HCT116 (cell line): Measurements from ENCODE around the gene RAB39B.
"Not testable (repeated sequence)": the region's sequence is repeated elsewhere in the genome, so short reads cannot be mapped to it uniquely, and the experiment has no call there.

Experiments used
- CTCF ChIP-seq, 3 experiments: fragments of 200-600 bp in 1 of 3; sonication (generic) in 1 of 3; IDR thresholded peaks in 2 of 3; conservative IDR thresholded peaks in 1 of 3; 2 replicates each; pipeline ENCODE4 v1.5.1; 2012 to 2017; ENCODE audit warnings: low read depth in 2 of 3, low read length in 2 of 3, antibody characterized with exemption in 1 of 3, borderline replicate concordance in 1 of 3, control low read depth in 1 of 3, mild to moderate bottlenecking in 1 of 3, mixed read lengths in 1 of 3, mixed run types in 1 of 3, moderate library complexity in 1 of 3; ENCODE audit not compliant: insufficient read depth in 1 of 3
- EZH2 ChIP-seq: fragments of 200-600 bp; sonication (generic); IDR thresholded peaks from 2 replicates; pipeline ENCODE4 v1.6.1; 2017; ENCODE audit warnings: antibody characterized with exemption, mixed run types
- POLR2A ChIP-seq: IDR thresholded peaks from 2 replicates; pipeline ENCODE4 v1.7.0; 2011; ENCODE audit warnings: borderline replicate concordance; ENCODE audit not compliant: insufficient read depth, insufficient read length; ENCODE audit errors: extremely low read depth
- SIN3A ChIP-seq: IDR thresholded peaks from 2 replicates; pipeline ENCODE4 v1.6.1; 2012; ENCODE audit warnings: low read depth
- TCF7L2 ChIP-seq: IDR thresholded peaks from 2 replicates; pipeline ENCODE4 v1.7.0; 2011; ENCODE audit warnings: borderline replicate concordance, inconsistent platforms; ENCODE audit not compliant: insufficient read depth, insufficient read length; ENCODE audit errors: extremely low read depth

- TF ChIP-seq CTCF (IDR thresholded peaks at IDR 0.05 in 2 of 3, conservative IDR thresholded peaks at IDR 0.05 in 1 of 3; ENCODE audit: borderline replicate concordance in 1 of 3, insufficient read depth in 1 of 3, low read depth in 2 of 3, low read length in 2 of 3); TCF7L2; POLR2A; EZH2; SIN3A: not testable (repeated sequence)
Measured at GRCh38 chrX:155267995-155268394, 3.7 kb upstream of the RAB39B start.
